HEK293T (cell line): ENCODE data around the gene TNFAIP8.

Experiments
- FOXM1 ChIP-seq: fragments of 450-650 bp; IDR thresholded peaks from 2 replicates; pipeline ENCODE4 v1.6.1; 2017; ENCODE audit warnings: mild to moderate bottlenecking, borderline replicate concordance
- HDGF ChIP-seq: fragments of 450-650 bp; IDR thresholded peaks from 2 replicates; pipeline ENCODE4 v1.6.1; 2017; ENCODE audit warnings: antibody characterized with exemption, borderline replicate concordance

DNA sequence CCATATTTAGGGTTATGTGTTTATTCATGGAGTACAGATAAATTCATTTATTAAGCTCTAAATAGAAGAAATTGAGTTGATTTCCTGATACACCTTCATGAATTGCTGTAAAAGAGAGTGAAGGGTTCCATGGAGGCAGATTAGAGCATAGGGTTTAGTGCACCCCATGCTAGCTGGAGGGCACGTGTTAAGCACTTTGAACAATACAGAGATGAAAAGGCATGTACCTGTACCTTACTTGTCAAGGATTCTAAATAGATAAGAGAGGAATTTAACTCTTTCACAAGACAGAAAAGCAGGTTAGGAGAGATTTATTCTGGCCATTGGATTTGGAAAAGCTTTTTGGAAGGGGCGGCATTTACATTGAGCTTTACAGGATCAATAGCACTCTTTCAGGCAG, 23.3 kb downstream of the TNFAIP8 start:
- TF ChIP-seq FOXM1 = no peak
- no peak for TF ChIP-seq HDGF
